IMR-90 (cell line): Measurements from ENCODE around the gene CDC45. TPM values are rescaled to one million over a fixed set of nuclear protein-coding genes. Genes with fewer than 3 reads are reported as not detected.

Source experiments
- ATAC-seq: fragments of 200-7000 bp; cut with Tn5 transposase; 2 replicates; pipeline ENCODE4 v1.9.1; 2020; ENCODE audit warnings: low read depth, mild to moderate bottlenecking, moderate library complexity
- BruUV-seq: library from RNA; stranded (reverse); fragments of 400-500 nt; replicated peaks from 2 replicates; lab custom pipeline; 2021; lab: Mats Ljungman, UMichigan
- CTCF ChIA-PET: fragments of 300-600 bp; formaldehyde crosslinking; extraction: SDS; loops from one replicate; lab custom pipeline; 2021; ENCODE audit warnings: antibody characterized with exemption; lab: Yijun Ruan, JAX
- POLR2A ChIA-PET: fragments of 300-600 bp; sonication (Branson Sonifier 250); formaldehyde crosslinking; loops from one replicate; lab custom pipeline; 2022; ENCODE audit warnings: antibody characterized with exemption; ENCODE audit not compliant: unreplicated experiment; lab: Charles Lee
- DNase-seq: peaks from one replicate; pipeline ENCODE4 v3.0.0; 2013
- H2AFZ ChIP-seq: replicated peaks from 2 replicates; pipeline ENCODE3; 2013; ENCODE audit warnings: low read length, mild to moderate bottlenecking; ENCODE audit not compliant: poor library complexity
- H2AK5ac ChIP-seq: 2 replicates; pipeline ENCODE4 v1.6.1; 2013; ENCODE audit warnings: low read depth, low read length, inconsistent platforms
- H2AK9ac ChIP-seq: replicated peaks from 2 replicates; pipeline ENCODE3; 2013; ENCODE audit warnings: mild to moderate bottlenecking, low read depth, low read length, moderate library complexity; ENCODE audit not compliant: poor library complexity
- H2BK120ac ChIP-seq: 2 replicates; pipeline ENCODE4 v1.6.1; 2013; ENCODE audit warnings: low read depth, low read length, inconsistent platforms
- H2BK15ac ChIP-seq: 3 replicates; pipeline ENCODE4 v1.6.1; 2013; ENCODE audit warnings: low read depth, low read length, inconsistent platforms
- H2BK20ac ChIP-seq: 2 replicates; pipeline ENCODE4 v1.6.1; 2013; ENCODE audit warnings: low read depth, mild to moderate bottlenecking, inconsistent platforms, low read length, moderate library complexity
- H2BK5ac ChIP-seq: 2 replicates; pipeline ENCODE4 v1.6.1; 2013; ENCODE audit warnings: mild to moderate bottlenecking, low read depth, low read length, inconsistent platforms; ENCODE audit not compliant: poor library complexity, severe bottlenecking
- H3K14ac ChIP-seq: replicated peaks from 2 replicates; pipeline ENCODE4 v1.6.1; 2013; ENCODE audit warnings: low read depth, low read length, inconsistent platforms
- H3K18ac ChIP-seq: 2 replicates; pipeline ENCODE4 v1.6.1; 2013; ENCODE audit warnings: low read depth, low read length, control low read depth
- H3K23ac ChIP-seq: 2 replicates; pipeline ENCODE4 v1.6.1; 2013; ENCODE audit warnings: low read depth, low read length, inconsistent platforms
- H3K27ac ChIP-seq: 2 replicates; pipeline ENCODE4 v1.5.1; 2013; ENCODE audit warnings: mild to moderate bottlenecking, control low read depth, low read length; ENCODE audit not compliant: insufficient read depth
- H3K27me3 ChIP-seq: 2 replicates; pipeline ENCODE4 v1.6.1; 2013; ENCODE audit warnings: low read length; ENCODE audit not compliant: control insufficient read depth, insufficient read depth
- H3K36me3 ChIP-seq: 2 replicates; pipeline ENCODE4 v1.6.1; 2013; ENCODE audit warnings: low read length, mixed read lengths; ENCODE audit not compliant: control insufficient read depth, insufficient read depth
- H3K4ac ChIP-seq: 2 replicates; pipeline ENCODE4 v1.6.1; 2013; ENCODE audit warnings: low read depth, low read length, inconsistent platforms
- H3K4me1 ChIP-seq: 2 replicates; pipeline ENCODE4 v1.6.1; 2013; ENCODE audit warnings: low read length, mixed read lengths; ENCODE audit not compliant: control insufficient read depth, insufficient read depth
- H3K4me2 ChIP-seq: 2 replicates; pipeline ENCODE4 v1.6.1; 2013; ENCODE audit warnings: low read depth, mild to moderate bottlenecking, control low read depth, low read length, moderate library complexity
- H3K4me3 ChIP-seq: 2 replicates; pipeline ENCODE4 v1.5.1; 2013; ENCODE audit warnings: low read depth, mild to moderate bottlenecking, control low read depth, low read length, moderate library complexity; ENCODE audit not compliant: insufficient read depth
- H3K56ac ChIP-seq: 2 replicates; pipeline ENCODE4 v1.6.1; 2013; ENCODE audit warnings: low read length, inconsistent platforms; ENCODE audit not compliant: insufficient read depth; ENCODE audit errors: extremely low read depth
- H3K79me1 ChIP-seq, 2 experiments: 2 replicates each; pipeline ENCODE4 v1.6.1; 2013; ENCODE audit warnings: low read length in 2 of 2, inconsistent platforms in 1 of 2, low read depth in 1 of 2
- H3K9ac ChIP-seq: 2 replicates; pipeline ENCODE4 v1.6.1; 2013; ENCODE audit warnings: low read depth, low read length, control low read depth
- H3K9me1 ChIP-seq: 2 replicates; pipeline ENCODE4 v1.6.1; 2013; ENCODE audit warnings: low read length, inconsistent platforms; ENCODE audit not compliant: insufficient read depth
- H3K9me3 ChIP-seq: 2 replicates; pipeline ENCODE4 v1.6.1; 2013; ENCODE audit warnings: low read length; ENCODE audit not compliant: control insufficient read depth, insufficient read depth
- H4K20me1 ChIP-seq: 2 replicates; pipeline ENCODE4 v1.6.1; 2013; ENCODE audit warnings: low read length, inconsistent platforms; ENCODE audit not compliant: insufficient read depth
- H4K5ac ChIP-seq: 2 replicates; pipeline ENCODE4 v1.6.1; 2013; ENCODE audit warnings: mild to moderate bottlenecking, low read depth, low read length, control low read depth
- H4K8ac ChIP-seq, 2 experiments: 2 replicates each; pipeline ENCODE4 v1.6.1; 2013; ENCODE audit warnings: low read depth in 2 of 2, low read length in 2 of 2, control low read depth in 1 of 2, inconsistent platforms in 1 of 2
- H4K91ac ChIP-seq: 2 replicates; pipeline ENCODE4 v1.6.1; 2013; ENCODE audit warnings: low read depth, low read length, inconsistent platforms; ENCODE audit not compliant: insufficient read depth
- CEBPB ChIP-seq: IDR thresholded peaks from 2 replicates; pipeline ENCODE4 v1.6.1; 2012; ENCODE audit warnings: low read depth, low read length, improper control_type of control experiment
- CHD1 ChIP-seq: IDR thresholded peaks from 2 replicates; pipeline ENCODE4 v1.6.1; 2012; ENCODE audit warnings: low read depth, low read length, improper control_type of control experiment
- FOS ChIP-seq: fragments of 150-350 bp; IDR thresholded peaks from 2 replicates; pipeline ENCODE4 v1.6.1; 2016; ENCODE audit warnings: low read depth, low read length
- MAFK ChIP-seq: IDR thresholded peaks from 2 replicates; pipeline ENCODE4 v1.6.1; 2012; ENCODE audit warnings: low read depth, low read length, improper control_type of control experiment
- MAZ ChIP-seq: IDR thresholded peaks from 2 replicates; pipeline ENCODE4 v1.6.1; 2012; ENCODE audit warnings: low read depth, mild to moderate bottlenecking, low read length, improper control_type of control experiment, moderate library complexity, borderline replicate concordance
- MXI1 ChIP-seq: IDR thresholded peaks from 2 replicates; pipeline ENCODE4 v1.6.1; 2012; ENCODE audit warnings: low read depth, mild to moderate bottlenecking, low read length, moderate library complexity, borderline replicate concordance
- NFE2L2 ChIP-seq: fragments of 150-350 bp; IDR thresholded peaks from 2 replicates; pipeline ENCODE4 v1.6.1; 2016; ENCODE audit warnings: low read depth, mild to moderate bottlenecking, low read length
- RCOR1 ChIP-seq: IDR thresholded peaks from 2 replicates; pipeline ENCODE4 v1.6.1; 2012; ENCODE audit warnings: mild to moderate bottlenecking, low read length, improper control_type of control experiment; ENCODE audit not compliant: insufficient replicate concordance
- RFX5 ChIP-seq: IDR thresholded peaks from 2 replicates; pipeline ENCODE4 v1.8.0; 2012; ENCODE audit warnings: low read depth, mild to moderate bottlenecking, low read length, moderate library complexity
- SMC3 ChIP-seq: fragments of 150-350 bp; IDR thresholded peaks from 2 replicates; pipeline ENCODE4 v1.6.1; 2016; ENCODE audit warnings: low read depth, mild to moderate bottlenecking, antibody characterized with exemption, low read length, moderate library complexity
- WGBS, 2 experiments: methylation state at CpG; one replicate each; pipeline versions ENCODE4 v1.1.5 to v1.1.7; 2013; ENCODE audit warnings: missing lambda C conversion rate in 2 of 2; ENCODE audit not compliant: insufficient read length in 1 of 2; ENCODE audit errors: extremely low coverage in 2 of 2; 5-methylcytosine and 5-hydroxymethylcytosine counted together
- dilution Hi-C: fragments of 300-500 bp; cut with HindIII; formaldehyde crosslinking; loops from one replicate; pipeline ENCODE4 v1.14.3; 2018; ENCODE audit warnings: low sequenced_read_pairs; ENCODE audit not compliant: unreplicated experiment
- in situ Hi-C: fragments of 300-500 bp; cut with MboI; formaldehyde crosslinking; loops from 3 replicates; pipeline ENCODE4 v1.14.3; 2019; ENCODE audit warnings: low sequenced_read_pairs, inconsistent platforms, mixed read lengths
- intact Hi-C: fragments of 100-400 bp; cut with micrococcal nuclease; formaldehyde crosslinking; loops from 2 replicates; pipeline ENCODE4 v1.10.0; 2022
- polyA plus RNA-seq, 3 experiments: library from polyadenylated mRNA; depleted of rRNA; stranded (reverse); fragments of >200 nt; gene quantifications; 2 replicates each; pipeline ENCODE4 v1.2.3, GENCODE V29; 2012; ENCODE audit warnings: low replicate concordance in 1 of 3
- total RNA-seq: library from RNA; depleted of rRNA; stranded (reverse); fragments of >200 nt; gene quantifications from 2 replicates; pipeline ENCODE4 v1.2.3, GENCODE V29; 2012
- TF ChIP-seq, protein P1 (sequence below): fragments of 150-350 bp; IDR thresholded peaks from 2 replicates; pipeline ENCODE4 v1.6.1; 2017; ENCODE audit warnings: mild to moderate bottlenecking, antibody characterized with exemption, low read length, low read depth
- TF ChIP-seq, protein P2 (sequence below): fragments of 150-350 bp; IDR thresholded peaks from 2 replicates; pipeline ENCODE4 v1.6.1; 2016; ENCODE audit warnings: low read depth, mild to moderate bottlenecking, low read length, moderate library complexity, borderline replicate concordance
- TF ChIP-seq, protein P3 (sequence below): conservative IDR thresholded peaks from 2 replicates; pipeline ENCODE4 v1.5.1; 2012; ENCODE audit warnings: mild to moderate bottlenecking, low read depth, low read length, improper control_type of control experiment

Gene CDC45
- total and polyA plus RNA-seq, 2 of the 4 experiments (the other 2 are of a cell fraction), result 22.7 to 44.6 TPM

DNA sequence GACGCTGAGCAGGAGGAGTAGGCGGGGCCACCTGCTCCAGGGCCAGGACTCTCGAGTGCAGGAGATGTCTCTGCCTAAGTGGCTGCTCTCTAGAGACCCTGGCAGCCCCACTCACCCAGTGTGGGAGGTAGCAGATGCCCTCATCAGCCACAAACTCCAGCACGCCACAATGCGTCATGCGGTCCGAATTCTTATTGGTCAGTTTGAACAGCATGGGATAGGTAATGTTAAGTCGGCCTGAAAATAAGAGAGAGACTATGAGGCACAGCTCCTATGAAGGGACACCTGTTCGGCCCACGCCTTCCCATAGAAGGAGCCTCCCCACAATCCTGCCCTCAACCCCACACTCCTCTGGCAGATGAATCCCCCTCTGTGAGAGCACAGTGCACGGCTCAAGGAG is 8.1 kb upstream of the CDC45 start:
- Histone ChIP-seq H4K8ac (no peak overlapping the region), H2BK5ac (no peak overlapping the region), H3K27ac (no peak overlapping the region), H3K4me2 (no peak overlapping the region), H3K4ac (no peak overlapping the region), H2AFZ (no peak overlapping the region), H2AK9ac (no peak overlapping the region), H3K9me3 (no peaks in the 10 kb centered on the region), H3K23ac (no peak overlapping the region), H3K27me3 (no peaks in the 10 kb centered on the region), H3K4me3 (no peak overlapping the region), H3K56ac (no peak overlapping the region), H3K18ac (no peak overlapping the region), H2BK120ac (no peak overlapping the region), H3K4me1 (no peaks in the 10 kb centered on the region; the same call in 1 of the 2 replicates), H3K9ac (no peak overlapping the region), H2AK5ac (no peak overlapping the region), H4K5ac (no peak overlapping the region), H3K14ac (no peak overlapping the region), H2BK15ac (no peak overlapping the region), H2BK20ac (no peak overlapping the region), H4K20me1 (peaks cover 52% of the 10 kb centered on the region), H4K91ac (no peak overlapping the region), H3K36me3 (peaks cover 80% of the 10 kb centered on the region), H3K9me1 (peaks cover 7% of the 10 kb centered on the region), H3K79me1 (peaks cover 26 to 68% of the 10 kb centered on the region in 2 experiments)
- intact Hi-C loops (no loop called here), dilution Hi-C loops (no loop called here), in situ Hi-C loops (no loop called here)
- ChIA-PET CTCF (no interaction called here), POLR2A (no interaction called here)
- TF ChIP-seq NFE2L2 (no peak), SMC3 (no peak), MXI1 (no peak), CHD1 (no peak), CEBPB (no peak), FOS (no peak), RFX5 (no peak), RCOR1 (no peak), MAFK (no peak), MAZ (no peak)
- TF ChIP-seq, protein P1, sequence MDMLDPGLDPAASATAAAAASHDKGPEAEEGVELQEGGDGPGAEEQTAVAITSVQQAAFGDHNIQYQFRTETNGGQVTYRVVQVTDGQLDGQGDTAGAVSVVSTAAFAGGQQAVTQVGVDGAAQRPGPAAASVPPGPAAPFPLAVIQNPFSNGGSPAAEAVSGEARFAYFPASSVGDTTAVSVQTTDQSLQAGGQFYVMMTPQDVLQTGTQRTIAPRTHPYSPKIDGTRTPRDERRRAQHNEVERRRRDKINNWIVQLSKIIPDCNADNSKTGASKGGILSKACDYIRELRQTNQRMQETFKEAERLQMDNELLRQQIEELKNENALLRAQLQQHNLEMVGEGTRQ, result no peak
- TF ChIP-seq, protein P2, sequence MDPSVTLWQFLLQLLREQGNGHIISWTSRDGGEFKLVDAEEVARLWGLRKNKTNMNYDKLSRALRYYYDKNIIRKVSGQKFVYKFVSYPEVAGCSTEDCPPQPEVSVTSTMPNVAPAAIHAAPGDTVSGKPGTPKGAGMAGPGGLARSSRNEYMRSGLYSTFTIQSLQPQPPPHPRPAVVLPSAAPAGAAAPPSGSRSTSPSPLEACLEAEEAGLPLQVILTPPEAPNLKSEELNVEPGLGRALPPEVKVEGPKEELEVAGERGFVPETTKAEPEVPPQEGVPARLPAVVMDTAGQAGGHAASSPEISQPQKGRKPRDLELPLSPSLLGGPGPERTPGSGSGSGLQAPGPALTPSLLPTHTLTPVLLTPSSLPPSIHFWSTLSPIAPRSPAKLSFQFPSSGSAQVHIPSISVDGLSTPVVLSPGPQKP, result no peak
- TF ChIP-seq, protein P3, sequence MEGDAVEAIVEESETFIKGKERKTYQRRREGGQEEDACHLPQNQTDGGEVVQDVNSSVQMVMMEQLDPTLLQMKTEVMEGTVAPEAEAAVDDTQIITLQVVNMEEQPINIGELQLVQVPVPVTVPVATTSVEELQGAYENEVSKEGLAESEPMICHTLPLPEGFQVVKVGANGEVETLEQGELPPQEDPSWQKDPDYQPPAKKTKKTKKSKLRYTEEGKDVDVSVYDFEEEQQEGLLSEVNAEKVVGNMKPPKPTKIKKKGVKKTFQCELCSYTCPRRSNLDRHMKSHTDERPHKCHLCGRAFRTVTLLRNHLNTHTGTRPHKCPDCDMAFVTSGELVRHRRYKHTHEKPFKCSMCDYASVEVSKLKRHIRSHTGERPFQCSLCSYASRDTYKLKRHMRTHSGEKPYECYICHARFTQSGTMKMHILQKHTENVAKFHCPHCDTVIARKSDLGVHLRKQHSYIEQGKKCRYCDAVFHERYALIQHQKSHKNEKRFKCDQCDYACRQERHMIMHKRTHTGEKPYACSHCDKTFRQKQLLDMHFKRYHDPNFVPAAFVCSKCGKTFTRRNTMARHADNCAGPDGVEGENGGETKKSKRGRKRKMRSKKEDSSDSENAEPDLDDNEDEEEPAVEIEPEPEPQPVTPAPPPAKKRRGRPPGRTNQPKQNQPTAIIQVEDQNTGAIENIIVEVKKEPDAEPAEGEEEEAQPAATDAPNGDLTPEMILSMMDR, result no peak
- 73% methylated on average over 3 of the region's 11 CpGs; no CpG with 5 or more reads in 1 of the 2 experiments for WGBS, 2 experiments
- ATAC-seq (no peak), DNase-seq (no peak)
- BruUV-seq, result no TSS peak
